NCI-H2196 treated with DMSO at 0.1 percent for 48 hours (cell line): Measurements from ENCODE around the gene TCEAL7.

ENCODE experiments used
- DNase-seq: peaks from one replicate; lab custom pipeline; 2025; ENCODE audit not compliant: unreplicated experiment; lab: John Stamatoyannopoulos, UW

The TCEAL7 gene

GRCh38 chrX:103363046-103363445 is 33.0 kb downstream of the TCEAL7 start:
- DNase-seq: no peak

- DNase-seq: no peak
Measured at GRCh38 chrX:103367502-103367901, 37.5 kb downstream of the TCEAL7 start.

- no peak for DNase-seq
Measured at GRCh38 chrX:103369479-103369878, 39.4 kb downstream of the TCEAL7 start.

GRCh38 chrX:103372886-103373285 is 42.8 kb downstream of the TCEAL7 start:
- DNase-seq: no peak

- no peak for DNase-seq
Measured at GRCh38 chrX:103373581-103373980, 43.5 kb downstream of the TCEAL7 start.

- peak; percentile 11 for DNase-seq
Measured at GRCh38 chrX:103376118-103376978, 46.3 kb downstream of the TCEAL7 start, which contains the start of gene BEX3. Gene BEX3 (plus strand): TSS chrX:103376538. CDS start chrX:103377522, 984 bp downstream.

- DNase-seq: peak; percentile 0
Measured at GRCh38 chrX:103376979-103377324, 46.9 kb downstream of the TCEAL7 start.

- DNase-seq: no peak
Measured at GRCh38 chrX:103378990-103379389, 49.0 kb downstream of the TCEAL7 start.
